GM19035 (cell line): ENCODE measurements around the gene CKMT2.

ENCODE experiments used
- ATAC-seq: cut with Tn5 transposase; IDR thresholded peaks from one replicate; pipeline ENCODE4 v1.9.1; 2021; ENCODE audit not compliant: unreplicated experiment

The CKMT2 gene

GRCh38 chr5:81302596-81302995, 69.5 kb downstream of the CKMT2 start:
- no peak for ATAC-seq

GRCh38 chr5:81303563-81303962, 70.4 kb downstream of the CKMT2 start:
- ATAC-seq = no peak

- ATAC-seq = no peak
These were observed 72.7 kb downstream of the CKMT2 start for GRCh38 chr5:81305785-81306184.

- no peak for ATAC-seq
These were observed 75.7 kb downstream of the CKMT2 start for GRCh38 chr5:81308836-81309235.

GRCh38 chr5:81310402-81311063, 77.4 kb downstream of the CKMT2 start:
- ATAC-seq = no peak

GRCh38 chr5:81313278-81313677, 80.2 kb downstream of the CKMT2 start:
- no peak for ATAC-seq

- no peak for ATAC-seq
These were observed 80.6 kb downstream of the CKMT2 start for GRCh38 chr5:81313686-81314085.

- ATAC-seq = no peak
These were observed 81.5 kb downstream of the CKMT2 start for GRCh38 chr5:81314581-81314980.

- no peak for ATAC-seq
These were observed 82.2 kb downstream of the CKMT2 start for GRCh38 chr5:81315336-81315735.

GRCh38 chr5:81315830-81316229, 82.7 kb downstream of the CKMT2 start:
- ATAC-seq = no peak
